HEK293 (cell line): ENCODE measurements around the gene SAMD4B.

ENCODE experiments used
- AEBP2 ChIP-seq: fragments of 450-650 bp; formaldehyde crosslinking; IDR thresholded peaks from 2 replicates; pipeline ENCODE4 v1.5.1; 2016; ENCODE audit warnings: missing biosample characterization, missing genetic modification characterization, borderline replicate concordance
- BCL11B ChIP-seq: fragments of 450-650 bp; formaldehyde crosslinking; IDR thresholded peaks from 2 replicates; pipeline ENCODE4 v1.5.1; 2016; ENCODE audit warnings: low read depth, missing biosample characterization, missing genetic modification characterization
- BCL6B ChIP-seq: fragments of 450-650 bp; formaldehyde crosslinking; IDR thresholded peaks from 2 replicates; pipeline ENCODE4 v1.5.1; 2017; ENCODE audit warnings: missing biosample characterization, missing genetic modification characterization
- GLIS1 ChIP-seq: fragments of 450-650 bp; formaldehyde crosslinking; IDR thresholded peaks from 2 replicates; pipeline ENCODE4 v1.5.1; 2016; ENCODE audit warnings: missing biosample characterization, missing genetic modification characterization
- HOXD13 ChIP-seq: sonication (generic); formaldehyde crosslinking; IDR thresholded peaks from 2 replicates; pipeline ENCODE4 v1.8.0; 2022; ENCODE audit warnings: missing genetic modification reagents, borderline replicate concordance
- MEIS1 ChIP-seq: sonication (generic); formaldehyde crosslinking; IDR thresholded peaks from 2 replicates; pipeline ENCODE4 v1.8.1; 2022; ENCODE audit warnings: missing genetic modification reagents, mild to moderate bottlenecking, borderline replicate concordance
- PRDM10 ChIP-seq: fragments of 450-650 bp; formaldehyde crosslinking; IDR thresholded peaks from 2 replicates; pipeline ENCODE4 v1.5.1; 2016; ENCODE audit warnings: missing biosample characterization, missing genetic modification characterization
- REST ChIP-seq: fragments of 450-650 bp; formaldehyde crosslinking; IDR thresholded peaks from 2 replicates; pipeline ENCODE4 v1.5.1; 2016; ENCODE audit warnings: missing biosample characterization, missing genetic modification characterization
- SCRT2 ChIP-seq: fragments of 450-650 bp; formaldehyde crosslinking; IDR thresholded peaks from 2 replicates; pipeline ENCODE4 v1.5.1; 2016; ENCODE audit warnings: missing biosample characterization, missing genetic modification characterization
- SP3 ChIP-seq: fragments of 450-650 bp; formaldehyde crosslinking; IDR thresholded peaks from 2 replicates; pipeline ENCODE4 v1.5.1; 2016; ENCODE audit warnings: missing biosample characterization, missing genetic modification characterization
- TRIM28 ChIP-seq: IDR thresholded peaks from 2 replicates; pipeline ENCODE4 v1.6.1; 2011; ENCODE audit warnings: low read length, control low read depth, borderline replicate concordance
- WT1 ChIP-seq: fragments of 450-650 bp; formaldehyde crosslinking; IDR thresholded peaks from 2 replicates; pipeline ENCODE4 v1.5.1; 2016; ENCODE audit warnings: missing biosample characterization, missing genetic modification characterization
- ZBTB21 ChIP-seq: fragments of 450-650 bp; formaldehyde crosslinking; IDR thresholded peaks from 2 replicates; pipeline ENCODE4 v1.5.1; 2017; ENCODE audit warnings: missing biosample characterization, missing genetic modification characterization
- ZBTB7A ChIP-seq: fragments of 450-650 bp; formaldehyde crosslinking; IDR thresholded peaks from 2 replicates; pipeline ENCODE4 v1.5.1; 2016; ENCODE audit warnings: low read depth, missing biosample characterization, missing genetic modification characterization
- ZNF114 ChIP-seq: fragments of 450-650 bp; formaldehyde crosslinking; IDR thresholded peaks from 2 replicates; pipeline ENCODE4 v1.5.0; 2017; ENCODE audit warnings: missing biosample characterization, missing genetic modification characterization
- ZNF140 ChIP-seq: fragments of 450-650 bp; formaldehyde crosslinking; IDR thresholded peaks from 2 replicates; pipeline ENCODE4 v1.5.1; 2016; ENCODE audit warnings: missing biosample characterization, missing genetic modification characterization
- ZNF148 ChIP-seq: fragments of 450-650 bp; formaldehyde crosslinking; IDR thresholded peaks from 2 replicates; pipeline ENCODE4 v1.5.0; 2017; ENCODE audit warnings: missing biosample characterization, missing genetic modification characterization, borderline replicate concordance
- ZNF175 ChIP-seq: fragments of 450-650 bp; formaldehyde crosslinking; IDR thresholded peaks from 2 replicates; pipeline ENCODE4 v1.5.1; 2016; ENCODE audit warnings: missing biosample characterization, missing genetic modification characterization
- ZNF24 ChIP-seq: fragments of 450-650 bp; formaldehyde crosslinking; IDR thresholded peaks from 2 replicates; pipeline ENCODE4 v1.5.1; 2016; ENCODE audit warnings: missing biosample characterization, missing genetic modification characterization
- ZNF26 ChIP-seq: fragments of 450-650 bp; formaldehyde crosslinking; IDR thresholded peaks from 2 replicates; pipeline ENCODE4 v1.5.1; 2016; ENCODE audit warnings: missing biosample characterization, missing genetic modification characterization
- ZNF362 ChIP-seq: fragments of 450-650 bp; formaldehyde crosslinking; IDR thresholded peaks from 2 replicates; pipeline ENCODE4 v1.5.1; 2016; ENCODE audit warnings: missing biosample characterization, missing genetic modification characterization
- ZNF423 ChIP-seq: fragments of 450-650 bp; formaldehyde crosslinking; IDR thresholded peaks from 2 replicates; pipeline ENCODE4 v1.5.1; 2016; ENCODE audit warnings: missing biosample characterization, missing genetic modification characterization
- ZNF777 ChIP-seq: fragments of 450-650 bp; formaldehyde crosslinking; IDR thresholded peaks from 2 replicates; pipeline ENCODE4 v1.5.1; 2017; ENCODE audit warnings: missing biosample characterization, missing genetic modification characterization, borderline replicate concordance
- ZNF792 ChIP-seq: fragments of 450-650 bp; formaldehyde crosslinking; IDR thresholded peaks from 2 replicates; pipeline ENCODE4 v1.5.1; 2016; ENCODE audit warnings: missing biosample characterization, missing genetic modification characterization
- ZSCAN23 ChIP-seq: fragments of 450-650 bp; formaldehyde crosslinking; IDR thresholded peaks from 2 replicates; pipeline ENCODE4 v1.5.1; 2016; ENCODE audit warnings: missing biosample characterization, missing genetic modification characterization

SAMD4B gene

GRCh38 chr19:39328046-39328705, 14.0 kb upstream of the SAMD4B start (continued):
- TF ChIP-seq BCL6B (tag by site-specific recombination) (peak; percentile 76), MEIS1 (CRISPR knock-in tag) (no peak), WT1 (tag by site-specific recombination) (0 out of 2 replicates have a peak, but pooled peaks have one; percentile 29), ZNF175 (no peak), ZNF114 (tag by site-specific recombination) (no peak), ZSCAN23 (no peak), GLIS1 (tag by site-specific recombination) (peak; percentile 68; the same call in 1 of the 2 replicates), HOXD13 (CRISPR knock-in tag) (no peak), AEBP2 (tag by site-specific recombination) (no peak), ZNF140 (no peak), ZNF26 (tag by site-specific recombination) (no peak), ZNF362 (tag by site-specific recombination) (no peak), BCL11B (tag by site-specific recombination) (no peak), SP3 (tag by site-specific recombination) (peak; percentile 56), REST (tag by site-specific recombination) (no peak), ZNF792 (tag by site-specific recombination) (no peak), ZBTB7A (tag by site-specific recombination) (no peak), PRDM10 (tag by site-specific recombination) (peak; percentile 73), ZNF777 (tag by site-specific recombination) (no peak), ZNF423 (tag by site-specific recombination) (no peak), TRIM28 (no peak), ZNF24 (tag by site-specific recombination) (0 out of 2 replicates have a peak, but pooled peaks have one; percentile 21), ZBTB21 (tag by site-specific recombination) (peak; percentile 10; the same call in 1 of the 2 replicates), SCRT2 (tag by site-specific recombination) (no peak), ZNF148 (no peak)
